Kidney epithelial cell (primary cell): ENCODE data around the gene PEX11A. TPM values are rescaled to one million over a fixed set of nuclear protein-coding genes. Genes with fewer than 3 reads are reported as not detected.

Source experiments
- DNase-seq: peaks from one replicate; pipeline ENCODE4 v3.0.0-alpha.2; 2010; ENCODE audit warnings: low read depth
- H3K27me3 ChIP-seq: 2 replicates; pipeline ENCODE4 v1.6.0; 2011; ENCODE audit warnings: low read length; ENCODE audit not compliant: control insufficient read depth, insufficient read depth
- H3K36me3 ChIP-seq: 2 replicates; pipeline ENCODE4 v1.5.1; 2011; ENCODE audit warnings: low read length; ENCODE audit not compliant: control insufficient read depth, insufficient read depth
- H3K4me3 ChIP-seq: 2 replicates; pipeline ENCODE4 v1.5.1; 2011; ENCODE audit warnings: low read depth, mild to moderate bottlenecking, control low read depth, low read length
- total RNA-seq: library from RNA; depleted of rRNA; stranded (reverse); fragments of >200 nt; gene quantifications from 2 replicates; pipeline ENCODE4 v1.2.3, GENCODE V29; 2015
- TF ChIP-seq, protein P1 (sequence below): IDR thresholded peaks from 2 replicates; pipeline ENCODE4 v1.5.1; 2011; ENCODE audit warnings: mild to moderate bottlenecking, moderate library complexity, low read length, control low read depth, inconsistent platforms; ENCODE audit not compliant: insufficient read depth, poor library complexity, severe bottlenecking

PEX11A gene
- total RNA-seq, 1 donor from 2014 or later = 4.8 TPM

DNA sequence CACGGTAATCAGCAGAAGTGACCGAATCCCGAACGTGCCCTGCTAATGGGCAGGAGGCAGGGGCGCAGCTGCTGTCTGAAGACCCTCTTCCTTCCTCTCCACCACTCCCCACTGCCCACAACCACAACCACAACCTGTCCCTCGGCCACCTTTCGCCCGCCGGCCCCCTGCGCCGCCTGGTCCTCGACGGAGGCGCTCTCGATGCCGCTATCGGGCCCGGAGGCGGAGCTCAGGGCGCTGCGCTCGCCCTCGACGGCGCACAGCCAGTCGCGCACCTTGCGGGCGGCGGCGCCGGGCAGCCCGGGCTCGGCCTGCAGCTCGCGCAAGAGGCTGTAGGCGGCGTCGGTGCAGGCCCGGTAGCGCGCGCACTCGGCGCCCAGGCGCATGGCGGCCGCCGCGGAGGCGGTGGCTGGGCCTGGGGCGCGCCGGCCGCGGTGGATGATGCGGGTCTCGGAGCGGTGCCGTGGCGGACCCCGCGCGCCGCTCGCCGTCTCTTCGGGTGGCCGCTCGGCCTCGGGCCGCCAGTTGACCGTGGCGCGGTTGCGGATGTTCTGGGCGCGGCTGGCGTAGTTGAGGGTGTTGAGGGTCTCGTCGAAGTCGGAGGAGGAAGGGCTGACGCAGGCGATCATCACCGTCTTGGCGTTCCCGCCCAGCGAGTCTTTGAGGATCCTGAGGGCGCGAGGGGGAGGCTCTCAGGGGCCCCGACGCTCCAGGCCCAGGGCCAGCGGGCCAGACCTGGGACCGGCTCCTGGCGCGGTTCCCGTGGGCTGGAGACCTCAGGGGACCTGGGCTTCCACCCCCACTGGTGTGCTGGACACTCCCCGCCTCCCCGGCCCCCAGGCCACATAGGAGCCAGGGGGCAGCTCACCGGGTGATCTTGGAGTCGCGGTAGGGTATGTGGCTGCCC, 42.2 kb downstream of the PEX11A start:
- TF ChIP-seq, protein P1, sequence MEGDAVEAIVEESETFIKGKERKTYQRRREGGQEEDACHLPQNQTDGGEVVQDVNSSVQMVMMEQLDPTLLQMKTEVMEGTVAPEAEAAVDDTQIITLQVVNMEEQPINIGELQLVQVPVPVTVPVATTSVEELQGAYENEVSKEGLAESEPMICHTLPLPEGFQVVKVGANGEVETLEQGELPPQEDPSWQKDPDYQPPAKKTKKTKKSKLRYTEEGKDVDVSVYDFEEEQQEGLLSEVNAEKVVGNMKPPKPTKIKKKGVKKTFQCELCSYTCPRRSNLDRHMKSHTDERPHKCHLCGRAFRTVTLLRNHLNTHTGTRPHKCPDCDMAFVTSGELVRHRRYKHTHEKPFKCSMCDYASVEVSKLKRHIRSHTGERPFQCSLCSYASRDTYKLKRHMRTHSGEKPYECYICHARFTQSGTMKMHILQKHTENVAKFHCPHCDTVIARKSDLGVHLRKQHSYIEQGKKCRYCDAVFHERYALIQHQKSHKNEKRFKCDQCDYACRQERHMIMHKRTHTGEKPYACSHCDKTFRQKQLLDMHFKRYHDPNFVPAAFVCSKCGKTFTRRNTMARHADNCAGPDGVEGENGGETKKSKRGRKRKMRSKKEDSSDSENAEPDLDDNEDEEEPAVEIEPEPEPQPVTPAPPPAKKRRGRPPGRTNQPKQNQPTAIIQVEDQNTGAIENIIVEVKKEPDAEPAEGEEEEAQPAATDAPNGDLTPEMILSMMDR = no peak
- DNase-seq = no peak
- H3K4me3 ChIP-seq = no peak overlapping the region

DNA sequence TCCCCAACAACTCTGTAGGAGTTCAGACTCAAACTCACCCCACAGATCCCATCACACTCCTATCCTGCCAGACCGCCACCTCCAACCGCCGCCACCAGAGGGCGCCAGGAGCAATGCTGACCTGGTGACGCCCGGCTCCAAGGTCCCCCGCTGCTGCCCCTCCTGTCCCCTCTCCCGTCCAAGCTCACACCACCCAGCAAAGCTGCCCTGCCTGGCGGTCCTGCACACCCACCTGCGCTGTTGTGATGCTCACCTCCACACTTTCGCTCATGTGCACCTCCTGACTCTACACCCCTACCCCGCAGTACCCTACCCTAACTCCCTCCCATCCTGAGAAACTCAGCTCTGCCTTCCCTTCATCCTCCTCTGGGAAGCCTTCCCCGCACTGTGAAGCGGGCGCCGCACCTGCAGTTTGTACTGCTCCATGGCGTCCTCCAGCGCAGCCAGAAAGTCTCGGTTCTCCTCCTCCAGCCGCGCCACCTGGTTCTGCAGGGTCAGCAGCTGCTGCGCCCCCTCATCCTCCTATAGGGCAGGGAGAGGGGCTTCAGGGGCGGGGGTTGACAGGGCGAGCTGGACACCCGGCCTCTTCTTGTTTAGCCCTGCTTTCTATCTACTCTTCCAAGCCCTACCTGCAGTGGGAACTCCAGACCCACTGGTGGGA, 43.2 kb downstream of the PEX11A start:
- TF ChIP-seq, protein P1 = peak; percentile 92
- no peaks in the 10 kb centered on the region for H3K27me3 ChIP-seq
- no peak overlapping the region for H3K4me3 ChIP-seq
- no peaks in the 10 kb centered on the region for H3K36me3 ChIP-seq
- no peak for DNase-seq

More for the DNA sequence above, 42.2 kb downstream of the PEX11A start:
- Histone ChIP-seq H3K36me3 (no peaks in the 10 kb centered on the region), H3K27me3 (no peaks in the 10 kb centered on the region)

DNA sequence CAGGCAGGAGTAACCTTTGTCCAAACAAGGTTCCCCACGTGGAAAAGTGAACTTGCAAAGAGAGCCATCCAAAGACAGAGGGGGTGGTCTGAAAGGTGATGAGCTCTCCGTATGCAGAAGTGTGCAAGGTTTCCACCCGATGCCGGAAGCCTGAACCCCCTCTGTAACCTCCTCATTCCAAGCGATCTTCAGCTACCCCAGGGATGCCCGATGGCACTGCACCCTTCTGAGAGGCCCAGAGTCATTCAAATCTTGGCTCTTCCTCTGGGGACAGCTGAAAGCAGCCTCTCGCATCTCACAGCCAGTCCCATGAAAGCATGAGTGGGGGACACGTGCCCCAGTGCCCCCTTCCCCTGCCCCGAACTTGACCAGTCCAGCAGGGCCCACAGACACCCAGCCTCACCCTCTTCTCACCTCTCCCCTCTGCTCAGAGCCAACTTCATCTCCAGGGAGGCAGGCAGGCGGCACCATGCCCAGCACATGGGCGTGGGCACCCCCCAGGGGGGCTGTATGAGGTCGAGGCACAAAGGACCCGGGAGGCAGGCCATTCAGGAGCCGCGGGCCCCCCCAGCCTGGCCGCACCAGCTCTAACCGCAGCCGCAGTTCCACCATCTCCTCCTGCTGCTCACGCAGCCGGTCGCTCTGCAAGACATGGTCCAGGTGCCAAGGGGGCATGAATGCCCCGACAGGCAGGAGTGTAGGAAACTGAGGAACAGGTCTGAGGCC, 44.0 kb downstream of the PEX11A start:
- TF ChIP-seq, protein P1 = no peak
- Histone ChIP-seq H3K4me3 (no peak overlapping the region), H3K27me3 (no peaks in the 10 kb centered on the region), H3K36me3 (no peaks in the 10 kb centered on the region)
- DNase-seq = no peak

DNA sequence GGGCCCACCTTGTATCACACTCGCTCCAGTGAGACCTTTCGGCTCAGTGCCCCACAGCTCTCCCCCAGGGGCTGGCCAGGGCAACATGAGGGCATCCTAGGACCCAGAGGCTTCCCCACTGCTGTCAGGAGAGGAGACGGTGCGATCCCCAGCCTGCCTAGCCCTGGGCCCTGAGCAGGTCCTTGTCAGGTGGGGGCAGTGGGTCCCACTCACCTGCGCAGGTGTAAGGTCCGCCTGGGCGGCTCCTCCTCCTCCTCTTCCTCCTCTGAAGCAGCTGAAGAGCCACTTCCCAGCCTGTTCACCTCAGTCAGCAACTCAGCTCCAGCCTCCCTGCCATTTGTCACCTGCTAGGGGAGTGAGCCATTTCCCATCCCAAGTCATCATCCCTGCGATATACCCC, 44.9 kb downstream of the PEX11A start:
- no peak for DNase-seq
- Histone ChIP-seq H3K4me3 (no peak overlapping the region), H3K27me3 (no peaks in the 10 kb centered on the region), H3K36me3 (no peaks in the 10 kb centered on the region)
- TF ChIP-seq, protein P1 = no peak

DNA sequence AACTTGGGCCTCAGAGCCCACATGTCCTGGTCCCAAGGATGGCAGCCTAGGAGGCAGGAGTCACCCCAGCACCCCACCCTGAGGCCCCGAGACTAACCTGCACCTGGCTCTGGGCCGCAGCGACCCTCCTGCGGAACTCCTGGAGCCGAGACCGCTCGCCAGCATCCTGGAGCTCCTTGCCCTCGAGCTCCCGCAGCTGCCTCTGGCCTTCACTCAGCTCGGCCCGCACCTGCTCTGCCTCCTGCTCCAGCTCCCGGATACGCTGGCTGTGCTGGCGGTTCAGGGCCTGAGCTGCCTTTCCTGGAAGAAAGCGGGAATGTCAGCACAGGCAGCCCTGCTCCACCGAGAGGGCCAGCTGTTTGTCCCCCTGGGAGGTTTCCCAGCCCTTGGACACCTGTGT, 48.4 kb downstream of the PEX11A start:
- DNase-seq = no peak
- TF ChIP-seq, protein P1 = no peak
- Histone ChIP-seq H3K27me3 (no peaks in the 10 kb centered on the region), H3K4me3 (no peak overlapping the region), H3K36me3 (no peaks in the 10 kb centered on the region)
